Measurements from ENCODE around the gene CEACAM4.

Gene CEACAM4

DNA sequence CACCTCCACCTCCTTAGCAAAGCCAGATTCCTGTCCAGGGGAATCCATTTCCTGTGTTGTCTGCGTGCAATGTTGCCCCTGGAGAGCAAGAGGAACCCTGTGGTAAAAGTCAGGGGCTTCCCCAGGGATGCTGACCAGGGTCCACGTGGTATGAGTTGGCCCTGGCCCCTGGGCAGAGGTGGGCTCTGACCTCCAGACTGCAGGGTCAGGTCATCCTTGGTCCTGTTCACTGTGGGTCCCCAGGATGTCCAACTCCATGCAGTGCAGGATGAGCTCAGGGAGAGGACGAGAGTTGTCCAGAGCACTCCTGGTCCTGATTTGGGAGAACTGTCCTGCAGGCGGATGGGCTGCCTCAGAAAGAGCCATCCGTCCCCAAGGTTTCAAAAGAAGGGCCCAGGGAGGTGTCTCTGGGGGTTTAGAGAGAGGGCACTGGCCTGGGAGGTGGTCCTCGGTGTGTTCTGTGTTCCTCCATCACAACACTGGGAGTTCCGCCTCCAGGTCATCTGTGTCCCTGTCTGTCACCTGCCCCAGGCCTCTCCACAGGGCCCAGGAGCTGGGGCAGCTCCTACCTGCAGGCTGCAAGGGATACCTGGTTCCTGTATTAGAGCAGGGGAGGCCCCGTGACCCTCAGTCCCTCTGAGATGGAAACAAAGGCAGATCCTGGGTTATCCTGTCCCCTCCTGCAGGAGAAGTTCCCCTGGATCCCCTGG is 1.2 kb upstream of the CEACAM4 start:
- TF ChIP-seq, protein P1, sequence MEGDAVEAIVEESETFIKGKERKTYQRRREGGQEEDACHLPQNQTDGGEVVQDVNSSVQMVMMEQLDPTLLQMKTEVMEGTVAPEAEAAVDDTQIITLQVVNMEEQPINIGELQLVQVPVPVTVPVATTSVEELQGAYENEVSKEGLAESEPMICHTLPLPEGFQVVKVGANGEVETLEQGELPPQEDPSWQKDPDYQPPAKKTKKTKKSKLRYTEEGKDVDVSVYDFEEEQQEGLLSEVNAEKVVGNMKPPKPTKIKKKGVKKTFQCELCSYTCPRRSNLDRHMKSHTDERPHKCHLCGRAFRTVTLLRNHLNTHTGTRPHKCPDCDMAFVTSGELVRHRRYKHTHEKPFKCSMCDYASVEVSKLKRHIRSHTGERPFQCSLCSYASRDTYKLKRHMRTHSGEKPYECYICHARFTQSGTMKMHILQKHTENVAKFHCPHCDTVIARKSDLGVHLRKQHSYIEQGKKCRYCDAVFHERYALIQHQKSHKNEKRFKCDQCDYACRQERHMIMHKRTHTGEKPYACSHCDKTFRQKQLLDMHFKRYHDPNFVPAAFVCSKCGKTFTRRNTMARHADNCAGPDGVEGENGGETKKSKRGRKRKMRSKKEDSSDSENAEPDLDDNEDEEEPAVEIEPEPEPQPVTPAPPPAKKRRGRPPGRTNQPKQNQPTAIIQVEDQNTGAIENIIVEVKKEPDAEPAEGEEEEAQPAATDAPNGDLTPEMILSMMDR (IDR thresholded peaks at IDR 0.05; ENCODE audit: borderline replicate concordance, control extremely low read depth, extremely low read depth, insufficient read depth, missing control alignments), result no peak
- no peak for DNase-seq (ENCODE audit: low spot score)
- in situ Hi-C loops (cut with MboI; ENCODE audit: low sequenced_read_pairs, unreplicated experiment), result no loop called here

GRCh38 chr19:41626278-41626677 is 596 bp downstream of the CEACAM4 start:
- no peak for DNase-seq (ENCODE audit: low spot score)
- TF ChIP-seq, protein P1 (IDR thresholded peaks at IDR 0.05; ENCODE audit: borderline replicate concordance, control extremely low read depth, extremely low read depth, insufficient read depth, missing control alignments), result no peak
- in situ Hi-C loops (cut with MboI; ENCODE audit: low sequenced_read_pairs, unreplicated experiment), result no loop called here

GRCh38 chr19:41624937-41625336 is 1.9 kb downstream of the CEACAM4 start:
- no peak for DNase-seq (ENCODE audit: low spot score)
- TF ChIP-seq, protein P1 (IDR thresholded peaks at IDR 0.05; ENCODE audit: borderline replicate concordance, control extremely low read depth, extremely low read depth, insufficient read depth, missing control alignments), result no peak
- in situ Hi-C loops (cut with MboI; ENCODE audit: low sequenced_read_pairs, unreplicated experiment), result no loop called here

DNA sequence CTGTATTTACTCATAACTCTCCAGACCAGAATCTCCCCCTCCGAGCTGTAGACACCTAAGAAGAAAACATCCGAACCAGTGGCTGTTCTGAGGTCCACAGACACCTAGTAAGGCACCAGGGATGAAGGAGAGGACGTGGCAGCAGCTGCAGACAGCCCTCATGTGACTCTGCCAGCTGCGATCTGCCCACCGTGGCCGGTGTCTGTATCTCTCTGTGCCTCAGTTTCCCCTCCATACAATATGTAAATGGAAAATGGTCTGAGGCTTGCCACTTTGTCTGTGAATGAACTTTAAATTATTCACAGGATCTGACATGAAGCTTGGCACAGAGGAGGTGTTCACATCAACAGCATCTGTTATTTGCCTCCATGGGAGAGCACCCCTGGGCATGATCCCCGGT is 2.4 kb downstream of the CEACAM4 start:
- no peak for DNase-seq (ENCODE audit: low spot score)
- in situ Hi-C loops (cut with MboI; ENCODE audit: low sequenced_read_pairs, unreplicated experiment), result no loop called here
- TF ChIP-seq, protein P1 (IDR thresholded peaks at IDR 0.05; ENCODE audit: borderline replicate concordance, control extremely low read depth, extremely low read depth, insufficient read depth, missing control alignments), result no peak

GRCh38 chr19:41623360-41623759 is 3.5 kb downstream of the CEACAM4 start:
- TF ChIP-seq, protein P1 (IDR thresholded peaks at IDR 0.05; ENCODE audit: borderline replicate concordance, control extremely low read depth, extremely low read depth, insufficient read depth, missing control alignments), result no peak
- no peak for DNase-seq (ENCODE audit: low spot score)
- in situ Hi-C loops (cut with MboI; ENCODE audit: low sequenced_read_pairs, unreplicated experiment), result no loop called here

DNA sequence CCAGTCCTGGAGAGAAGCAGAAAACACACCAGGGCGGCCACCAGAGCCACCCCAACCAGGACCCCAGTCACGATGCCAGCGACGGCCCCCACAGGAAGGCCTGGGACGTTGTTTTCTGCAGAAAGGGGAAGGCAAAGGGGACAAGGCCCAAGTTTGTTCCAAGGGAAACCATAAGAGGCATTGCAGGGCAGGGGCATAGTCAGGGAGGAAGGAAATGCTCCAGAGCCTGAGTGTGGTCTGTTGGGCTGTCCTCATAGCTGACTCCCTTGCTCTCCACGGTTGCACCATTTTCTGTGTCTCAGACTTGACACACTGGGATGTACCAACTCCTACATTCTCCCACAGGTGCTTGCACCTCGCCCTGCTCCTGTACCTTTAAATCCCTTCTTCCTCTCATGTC is 5.2 kb downstream of the CEACAM4 start:
- no peak for DNase-seq (ENCODE audit: low spot score)
- in situ Hi-C loops (cut with MboI; ENCODE audit: low sequenced_read_pairs, unreplicated experiment), result no loop called here
- TF ChIP-seq, protein P1 (IDR thresholded peaks at IDR 0.05; ENCODE audit: borderline replicate concordance, control extremely low read depth, extremely low read depth, insufficient read depth, missing control alignments), result no peak
